HL-60 (cell line): ENCODE results near the gene MAGED1.

Source experiments
- DNase-seq, 2 experiments: peaks; one replicate each; pipeline ENCODE4 v3.0.0-alpha.2; 2010 to 2020; ENCODE audit warnings: low read depth in 1 of 2, low spot score in 1 of 2
- H3K27ac ChIP-seq: fragments of 250-450 bp; sonication (Bioruptor Pico); replicated peaks from 2 replicates; pipeline ENCODE4 v1.5.1; 2020; ENCODE audit warnings: mild to moderate bottlenecking, moderate library complexity
- H3K27me3 ChIP-seq: fragments of 250-450 bp; sonication (Bioruptor Pico); 2 replicates; pipeline ENCODE4 v1.5.1; 2021; ENCODE audit warnings: mild to moderate bottlenecking, moderate library complexity; ENCODE audit not compliant: insufficient read depth, poor library complexity, severe bottlenecking
- H3K4me3 ChIP-seq: replicated peaks from 2 replicates; pipeline ENCODE4 v1.5.1; 2011; ENCODE audit warnings: mild to moderate bottlenecking, control low read depth, low read length; ENCODE audit not compliant: insufficient read depth
- GABPA ChIP-seq: IDR thresholded peaks from 2 replicates; pipeline ENCODE4 v1.6.1; 2012; ENCODE audit warnings: low read depth
- POLR2AphosphoS5 ChIP-seq: IDR thresholded peaks from 2 replicates; pipeline ENCODE4 v1.6.1; 2012; ENCODE audit warnings: low read depth
- SPI1 ChIP-seq: IDR thresholded peaks from 2 replicates; pipeline ENCODE4 v1.6.1; 2012; ENCODE audit warnings: low read depth, mild to moderate bottlenecking, borderline replicate concordance
- long read RNA-seq: library from polyadenylated mRNA; unstranded; transcript quantifications from one replicate; pipeline ENCODE4 v2.0.0, GENCODE V29; 2020
- TF ChIP-seq, protein P1 (sequence below): IDR thresholded peaks from 2 replicates; pipeline ENCODE4 v1.6.1; 2012; ENCODE audit warnings: low read depth; ENCODE audit not compliant: insufficient replicate concordance
- TF ChIP-seq, protein P2 (sequence below): IDR thresholded peaks from one replicate; pipeline ENCODE4 v1.5.1; 2011; ENCODE audit warnings: low read length, control low read depth, inconsistent platforms; ENCODE audit not compliant: insufficient read depth

The MAGED1 gene, protein sequence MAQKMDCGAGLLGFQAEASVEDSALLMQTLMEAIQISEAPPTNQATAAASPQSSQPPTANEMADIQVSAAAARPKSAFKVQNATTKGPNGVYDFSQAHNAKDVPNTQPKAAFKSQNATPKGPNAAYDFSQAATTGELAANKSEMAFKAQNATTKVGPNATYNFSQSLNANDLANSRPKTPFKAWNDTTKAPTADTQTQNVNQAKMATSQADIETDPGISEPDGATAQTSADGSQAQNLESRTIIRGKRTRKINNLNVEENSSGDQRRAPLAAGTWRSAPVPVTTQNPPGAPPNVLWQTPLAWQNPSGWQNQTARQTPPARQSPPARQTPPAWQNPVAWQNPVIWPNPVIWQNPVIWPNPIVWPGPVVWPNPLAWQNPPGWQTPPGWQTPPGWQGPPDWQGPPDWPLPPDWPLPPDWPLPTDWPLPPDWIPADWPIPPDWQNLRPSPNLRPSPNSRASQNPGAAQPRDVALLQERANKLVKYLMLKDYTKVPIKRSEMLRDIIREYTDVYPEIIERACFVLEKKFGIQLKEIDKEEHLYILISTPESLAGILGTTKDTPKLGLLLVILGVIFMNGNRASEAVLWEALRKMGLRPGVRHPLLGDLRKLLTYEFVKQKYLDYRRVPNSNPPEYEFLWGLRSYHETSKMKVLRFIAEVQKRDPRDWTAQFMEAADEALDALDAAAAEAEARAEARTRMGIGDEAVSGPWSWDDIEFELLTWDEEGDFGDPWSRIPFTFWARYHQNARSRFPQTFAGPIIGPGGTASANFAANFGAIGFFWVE
- long read RNA-seq, transcript MAGED1-204 (13 exons, 2,701 nt): major isoform, 212 of 299 reads
- long read RNA-seq, partial matches to known transcripts: 50 of 299 reads
- long read RNA-seq, other reads (novel, unspliced or antisense): 37 of 299 reads

GRCh38 chrX:51892921-51893745 lies at the start of gene MAGED1:
TSS of gene MAGED1 (plus strand) at chrX:51893623. CDS start at chrX:51894305, 682 bp downstream.
- H3K4me3 ChIP-seq: no peak within 1 kb of the TSS
- H3K27me3 ChIP-seq: no peaks in the 10 kb centered on the region
- TF ChIP-seq SPI1 (no peak), POLR2AphosphoS5 (no peak), GABPA (no peak)
- TF ChIP-seq, protein P1, sequence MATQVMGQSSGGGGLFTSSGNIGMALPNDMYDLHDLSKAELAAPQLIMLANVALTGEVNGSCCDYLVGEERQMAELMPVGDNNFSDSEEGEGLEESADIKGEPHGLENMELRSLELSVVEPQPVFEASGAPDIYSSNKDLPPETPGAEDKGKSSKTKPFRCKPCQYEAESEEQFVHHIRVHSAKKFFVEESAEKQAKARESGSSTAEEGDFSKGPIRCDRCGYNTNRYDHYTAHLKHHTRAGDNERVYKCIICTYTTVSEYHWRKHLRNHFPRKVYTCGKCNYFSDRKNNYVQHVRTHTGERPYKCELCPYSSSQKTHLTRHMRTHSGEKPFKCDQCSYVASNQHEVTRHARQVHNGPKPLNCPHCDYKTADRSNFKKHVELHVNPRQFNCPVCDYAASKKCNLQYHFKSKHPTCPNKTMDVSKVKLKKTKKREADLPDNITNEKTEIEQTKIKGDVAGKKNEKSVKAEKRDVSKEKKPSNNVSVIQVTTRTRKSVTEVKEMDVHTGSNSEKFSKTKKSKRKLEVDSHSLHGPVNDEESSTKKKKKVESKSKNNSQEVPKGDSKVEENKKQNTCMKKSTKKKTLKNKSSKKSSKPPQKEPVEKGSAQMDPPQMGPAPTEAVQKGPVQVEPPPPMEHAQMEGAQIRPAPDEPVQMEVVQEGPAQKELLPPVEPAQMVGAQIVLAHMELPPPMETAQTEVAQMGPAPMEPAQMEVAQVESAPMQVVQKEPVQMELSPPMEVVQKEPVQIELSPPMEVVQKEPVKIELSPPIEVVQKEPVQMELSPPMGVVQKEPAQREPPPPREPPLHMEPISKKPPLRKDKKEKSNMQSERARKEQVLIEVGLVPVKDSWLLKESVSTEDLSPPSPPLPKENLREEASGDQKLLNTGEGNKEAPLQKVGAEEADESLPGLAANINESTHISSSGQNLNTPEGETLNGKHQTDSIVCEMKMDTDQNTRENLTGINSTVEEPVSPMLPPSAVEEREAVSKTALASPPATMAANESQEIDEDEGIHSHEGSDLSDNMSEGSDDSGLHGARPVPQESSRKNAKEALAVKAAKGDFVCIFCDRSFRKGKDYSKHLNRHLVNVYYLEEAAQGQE: no peak
- TF ChIP-seq, protein P2, sequence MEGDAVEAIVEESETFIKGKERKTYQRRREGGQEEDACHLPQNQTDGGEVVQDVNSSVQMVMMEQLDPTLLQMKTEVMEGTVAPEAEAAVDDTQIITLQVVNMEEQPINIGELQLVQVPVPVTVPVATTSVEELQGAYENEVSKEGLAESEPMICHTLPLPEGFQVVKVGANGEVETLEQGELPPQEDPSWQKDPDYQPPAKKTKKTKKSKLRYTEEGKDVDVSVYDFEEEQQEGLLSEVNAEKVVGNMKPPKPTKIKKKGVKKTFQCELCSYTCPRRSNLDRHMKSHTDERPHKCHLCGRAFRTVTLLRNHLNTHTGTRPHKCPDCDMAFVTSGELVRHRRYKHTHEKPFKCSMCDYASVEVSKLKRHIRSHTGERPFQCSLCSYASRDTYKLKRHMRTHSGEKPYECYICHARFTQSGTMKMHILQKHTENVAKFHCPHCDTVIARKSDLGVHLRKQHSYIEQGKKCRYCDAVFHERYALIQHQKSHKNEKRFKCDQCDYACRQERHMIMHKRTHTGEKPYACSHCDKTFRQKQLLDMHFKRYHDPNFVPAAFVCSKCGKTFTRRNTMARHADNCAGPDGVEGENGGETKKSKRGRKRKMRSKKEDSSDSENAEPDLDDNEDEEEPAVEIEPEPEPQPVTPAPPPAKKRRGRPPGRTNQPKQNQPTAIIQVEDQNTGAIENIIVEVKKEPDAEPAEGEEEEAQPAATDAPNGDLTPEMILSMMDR: no peak
- DNase-seq: peak in 1 of 2 experiments; percentile 23
- H3K27ac ChIP-seq: no peak within 1 kb of the TSS

- Histone ChIP-seq H3K4me3 (no peak overlapping the region), H3K27ac (no peak overlapping the region), H3K27me3 (no peaks in the 10 kb centered on the region)
- TF ChIP-seq SPI1: no peak
- TF ChIP-seq GABPA: no peak
- TF ChIP-seq, protein P1: no peak
- TF ChIP-seq, protein P2: no peak
- TF ChIP-seq POLR2AphosphoS5: no peak
- DNase-seq: no peak
Measured at GRCh38 chrX:51847463-51847862, 46.0 kb upstream of the MAGED1 start.

DNA sequence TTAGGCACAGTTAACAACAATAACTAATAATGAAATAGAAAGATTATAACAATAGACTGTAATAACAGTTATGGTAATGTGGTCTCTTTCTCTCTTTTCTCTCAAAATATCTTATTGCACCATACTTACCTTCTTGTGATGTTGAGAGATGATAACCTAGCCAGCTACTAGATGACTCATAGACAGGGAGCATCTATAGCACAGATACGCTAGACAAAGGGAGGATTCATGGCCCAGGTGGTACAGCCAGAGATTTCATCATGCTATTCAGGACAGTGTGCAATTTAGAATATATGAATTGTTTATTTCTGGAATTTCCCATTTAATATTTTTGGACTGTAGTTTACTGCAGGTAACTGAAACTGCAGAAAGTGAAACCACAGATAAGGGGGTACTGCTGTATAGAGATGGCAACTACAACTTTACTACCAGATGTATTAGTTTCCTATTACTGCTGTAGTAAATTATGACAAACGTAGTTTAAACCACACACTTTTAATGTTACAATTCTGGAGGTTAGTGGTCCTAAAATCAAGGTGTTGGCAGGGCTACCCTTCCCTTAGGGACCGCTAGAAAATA lies 41.8 kb upstream of the MAGED1 start:
- Histone ChIP-seq H3K27me3 (no peaks in the 10 kb centered on the region), H3K4me3 (no peak overlapping the region), H3K27ac (no peak overlapping the region)
- no peak for DNase-seq
- TF ChIP-seq, protein P1: no peak
- TF ChIP-seq POLR2AphosphoS5 (no peak), GABPA (no peak)
- TF ChIP-seq, protein P2: no peak
